HG03442 (cell line): ENCODE measurements around the gene ZNF300.
"Not testable (repeated sequence)": the region's sequence is repeated elsewhere in the genome, so short reads cannot be mapped to it uniquely, and the experiment has no call there.

Experiments
- ATAC-seq: cut with Tn5 transposase; IDR thresholded peaks from one replicate; pipeline ENCODE4 v1.9.1; 2021; ENCODE audit warnings: mild to moderate bottlenecking, moderate library complexity; ENCODE audit not compliant: unreplicated experiment

Gene ZNF300

DNA sequence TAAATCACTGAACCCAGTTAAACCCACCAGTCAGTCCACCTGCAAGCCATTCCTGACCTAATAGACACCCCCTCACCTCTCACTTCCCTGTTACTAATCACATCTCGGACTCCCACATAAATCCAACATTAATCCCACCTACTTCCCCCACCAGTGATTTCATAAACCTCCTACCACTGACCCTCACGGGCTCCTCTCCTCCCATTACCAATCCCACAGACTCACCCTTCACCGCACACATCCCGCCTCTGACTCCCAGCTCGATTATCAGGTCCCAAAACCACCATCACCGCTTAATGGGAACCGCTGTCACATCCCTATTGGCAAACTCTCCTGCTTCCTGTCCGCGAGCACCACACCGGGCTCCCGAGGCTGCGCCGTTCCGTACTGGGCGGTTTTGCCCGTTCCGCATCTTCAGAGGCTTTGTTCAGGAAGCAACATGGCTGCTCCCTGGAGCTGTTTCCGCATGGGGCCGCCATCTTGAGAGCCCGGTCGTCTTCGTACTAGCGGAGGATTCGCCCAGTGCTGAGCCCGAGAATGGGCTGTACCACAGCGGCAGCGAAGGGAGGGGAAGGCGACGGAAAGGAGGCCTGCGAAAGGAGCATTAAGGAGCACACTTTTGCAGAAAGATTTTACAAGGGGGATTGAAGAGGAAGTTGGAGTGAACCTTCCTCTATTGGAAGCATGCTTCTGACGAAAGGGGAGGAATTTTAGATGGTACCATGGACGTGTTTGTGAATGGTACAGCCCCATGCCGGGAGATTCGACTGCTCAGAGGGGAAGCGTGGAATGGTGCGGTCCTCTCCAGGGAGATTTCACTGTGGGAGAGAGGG, at the start of gene ZNF300:
Gene ZNF300, minus strand, starts transcription at position 502 of the 833 bp plus-strand sequence. CDS start 1,825 bp downstream, outside the sequence.
- ATAC-seq: no peak

DNA sequence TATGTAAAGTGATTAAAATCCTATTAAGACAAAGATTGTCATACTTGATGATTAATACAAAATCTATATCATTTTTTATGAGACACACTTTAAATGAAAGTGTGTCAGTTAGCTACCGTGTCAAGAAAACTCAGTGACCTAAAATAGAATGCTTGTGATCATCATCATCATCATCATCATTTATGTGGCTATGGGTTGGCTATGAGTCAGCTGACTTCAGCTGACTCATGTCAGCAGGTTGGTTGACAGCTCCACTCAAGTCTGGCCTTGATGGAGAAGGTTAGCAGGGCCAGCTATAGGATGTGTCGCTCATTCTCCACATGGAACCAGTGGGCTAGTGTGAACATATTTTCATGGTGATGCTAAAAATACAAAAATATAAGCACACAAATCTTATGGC, 43.8 kb upstream of the ZNF300 start:
- ATAC-seq: no peak

DNA sequence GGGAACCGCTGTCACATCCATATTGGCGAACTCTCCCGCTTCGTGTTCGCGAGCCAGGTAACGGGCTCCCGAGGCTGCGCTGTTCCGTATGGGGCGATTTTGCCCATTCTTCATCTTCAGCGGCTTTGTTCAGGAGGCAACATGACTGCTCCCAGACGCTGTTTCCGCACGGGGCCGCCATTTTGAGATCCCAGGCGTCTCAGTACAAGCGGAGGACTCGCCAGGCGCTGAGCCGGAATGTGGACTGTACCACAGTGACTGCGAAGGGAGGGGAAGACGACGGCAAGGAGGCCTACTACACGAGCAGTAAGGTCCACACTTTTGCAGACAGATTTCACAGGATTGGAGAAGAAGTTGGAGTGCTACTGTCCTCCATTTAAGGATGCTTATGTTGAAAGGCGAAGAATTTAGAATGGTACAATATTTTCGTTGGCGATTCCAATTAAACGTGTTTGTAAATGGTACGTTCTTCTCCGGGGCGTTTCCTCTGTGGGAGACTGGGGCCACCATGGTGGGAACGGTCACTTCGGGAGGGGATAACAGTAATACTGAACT, 41.6 kb upstream of the ZNF300 start:
- ATAC-seq: no peak

DNA sequence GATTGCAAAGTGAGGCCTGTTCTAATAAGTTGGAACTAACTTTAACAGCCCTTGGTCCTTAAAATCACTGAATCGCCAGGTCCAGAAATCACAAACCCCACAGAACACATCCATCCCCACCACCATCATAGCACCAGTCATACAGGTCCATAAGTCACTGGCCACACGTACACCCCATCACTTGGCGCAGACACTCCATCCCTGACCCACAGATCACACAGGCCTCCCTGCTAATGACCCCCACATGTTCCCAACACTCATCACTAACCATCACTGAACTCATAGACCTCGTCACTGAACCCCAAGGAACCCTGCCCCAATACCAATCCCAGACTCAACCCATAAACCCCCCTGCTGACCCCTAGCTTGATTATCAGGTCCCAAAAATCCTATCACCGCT, 41.2 kb upstream of the ZNF300 start:
- no peak for ATAC-seq

DNA sequence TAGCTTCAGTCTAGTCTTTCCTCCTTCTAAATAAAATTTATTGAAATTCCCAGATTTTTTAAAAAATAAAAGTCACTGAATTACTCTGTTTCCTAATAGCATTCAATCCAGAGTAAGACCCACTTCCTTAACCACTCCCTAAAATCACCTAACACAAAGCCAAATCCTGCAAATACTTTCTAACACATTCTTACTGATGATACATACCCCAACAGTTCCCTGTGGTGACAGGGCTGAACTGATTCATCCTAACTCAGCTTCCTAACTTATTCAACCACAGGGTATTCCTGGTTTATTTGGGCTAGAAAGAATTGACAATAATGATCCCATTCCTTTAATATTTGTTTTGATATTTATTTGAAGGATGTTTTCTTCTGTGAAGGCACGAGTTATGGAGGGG, 40.7 kb upstream of the ZNF300 start:
- no peak for ATAC-seq

DNA sequence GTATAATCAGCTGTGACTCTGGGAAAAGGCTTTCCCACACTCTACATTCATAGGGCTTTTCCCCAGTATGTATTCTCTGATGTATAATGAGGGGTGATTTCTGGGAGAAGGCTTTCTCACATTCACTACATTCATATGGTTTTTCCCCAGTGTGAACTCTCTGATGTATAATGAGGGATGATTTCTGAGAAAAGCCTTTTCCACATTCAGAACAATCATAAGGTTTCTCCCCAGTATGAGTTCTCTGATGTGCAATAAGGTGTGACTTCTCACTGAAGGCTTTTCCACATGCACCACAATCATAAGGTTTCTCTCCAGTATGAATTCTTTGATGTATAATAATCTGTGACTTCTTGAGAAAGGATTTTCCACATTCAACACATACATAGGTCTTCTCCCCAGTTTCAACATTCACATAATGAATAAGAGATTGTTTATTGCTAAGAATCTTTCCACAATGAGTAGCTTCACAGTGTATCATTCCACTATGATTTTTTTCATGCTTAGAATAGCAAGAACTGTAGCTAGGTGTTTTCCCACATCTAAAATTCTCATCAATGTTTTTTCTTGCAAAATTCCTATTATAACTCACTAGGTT, 26.7 kb upstream of the ZNF300 start:
- ATAC-seq: no peak

DNA sequence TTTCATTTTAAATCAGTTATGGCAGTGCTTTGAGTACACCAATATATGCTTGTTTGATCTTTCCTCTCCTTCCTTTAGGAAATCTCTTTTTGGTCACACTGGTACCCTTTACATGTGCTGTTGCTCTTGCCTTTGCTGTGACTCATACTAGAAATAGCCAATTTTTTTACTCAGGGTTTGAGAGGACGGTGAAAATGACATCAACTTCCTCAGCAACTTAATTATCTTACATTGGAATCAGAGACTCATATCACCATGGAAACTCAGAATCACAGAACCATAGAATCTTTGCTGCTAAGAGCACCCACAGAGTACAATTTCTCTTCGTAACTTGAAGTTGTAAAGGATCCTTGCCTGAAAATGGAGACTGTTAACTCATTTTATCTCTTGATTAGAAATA, 13.8 kb upstream of the ZNF300 start:
- no peak for ATAC-seq

DNA sequence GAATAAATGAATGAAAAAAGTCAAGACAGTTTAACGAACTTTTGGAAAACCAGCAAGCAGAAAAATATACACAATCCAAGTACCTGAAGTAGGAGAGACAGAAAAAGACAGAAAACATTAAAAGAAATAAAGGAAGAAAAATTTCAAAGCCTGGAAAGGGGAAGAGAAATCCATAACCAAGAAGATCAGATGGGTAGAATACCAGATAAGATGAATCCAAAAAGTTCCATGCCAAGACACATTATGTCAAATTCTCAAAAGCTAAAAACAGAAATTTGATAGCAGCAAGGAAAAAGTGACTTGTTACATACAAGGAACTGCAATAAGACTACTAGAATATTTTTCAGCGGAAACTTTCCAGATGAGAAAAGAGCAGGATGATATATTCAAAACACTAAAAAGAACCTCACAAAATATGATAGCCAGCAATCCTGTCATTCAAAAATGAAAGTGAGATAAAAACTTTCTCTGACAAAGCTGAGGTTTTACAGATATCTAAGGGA, 7.6 kb upstream of the ZNF300 start:
- no peak for ATAC-seq

DNA sequence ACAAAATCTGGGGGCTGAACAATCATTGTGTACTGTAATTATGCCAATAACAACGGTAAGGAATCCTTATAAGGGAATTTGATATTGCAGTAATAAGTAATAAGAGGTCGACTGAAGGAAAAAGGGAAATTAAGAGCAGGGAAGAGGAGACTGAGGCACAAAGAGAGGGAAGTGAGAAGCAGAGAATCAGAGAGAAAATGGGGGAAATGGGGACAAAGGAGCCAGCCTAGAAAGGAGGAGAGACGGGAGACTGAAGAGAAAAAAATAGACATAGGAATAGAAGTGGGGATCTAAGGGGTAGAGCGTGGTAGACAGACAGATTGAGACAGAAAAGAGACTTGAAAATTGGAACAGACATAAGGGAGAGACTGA, 518 bp upstream of the ZNF300 start:
- no peak for ATAC-seq

DNA sequence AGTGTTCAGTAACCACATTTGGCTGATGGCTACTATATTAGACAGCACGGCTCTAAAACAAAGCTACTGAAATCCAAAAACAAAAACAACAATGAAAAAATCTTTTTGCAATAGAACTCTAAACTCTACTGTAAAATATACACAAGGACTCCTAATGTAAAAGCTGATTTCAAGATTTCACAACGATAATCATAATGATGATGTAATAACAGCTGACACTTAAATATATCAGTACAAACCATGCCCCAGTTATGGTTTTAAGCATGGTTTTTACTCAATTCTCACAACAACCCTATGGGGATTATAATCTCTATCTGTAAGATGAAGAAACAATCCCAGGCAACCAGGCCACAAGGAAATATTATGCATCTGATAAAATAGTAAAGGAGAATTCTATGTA, 3.3 kb downstream of the ZNF300 start:
- ATAC-seq: no peak

DNA sequence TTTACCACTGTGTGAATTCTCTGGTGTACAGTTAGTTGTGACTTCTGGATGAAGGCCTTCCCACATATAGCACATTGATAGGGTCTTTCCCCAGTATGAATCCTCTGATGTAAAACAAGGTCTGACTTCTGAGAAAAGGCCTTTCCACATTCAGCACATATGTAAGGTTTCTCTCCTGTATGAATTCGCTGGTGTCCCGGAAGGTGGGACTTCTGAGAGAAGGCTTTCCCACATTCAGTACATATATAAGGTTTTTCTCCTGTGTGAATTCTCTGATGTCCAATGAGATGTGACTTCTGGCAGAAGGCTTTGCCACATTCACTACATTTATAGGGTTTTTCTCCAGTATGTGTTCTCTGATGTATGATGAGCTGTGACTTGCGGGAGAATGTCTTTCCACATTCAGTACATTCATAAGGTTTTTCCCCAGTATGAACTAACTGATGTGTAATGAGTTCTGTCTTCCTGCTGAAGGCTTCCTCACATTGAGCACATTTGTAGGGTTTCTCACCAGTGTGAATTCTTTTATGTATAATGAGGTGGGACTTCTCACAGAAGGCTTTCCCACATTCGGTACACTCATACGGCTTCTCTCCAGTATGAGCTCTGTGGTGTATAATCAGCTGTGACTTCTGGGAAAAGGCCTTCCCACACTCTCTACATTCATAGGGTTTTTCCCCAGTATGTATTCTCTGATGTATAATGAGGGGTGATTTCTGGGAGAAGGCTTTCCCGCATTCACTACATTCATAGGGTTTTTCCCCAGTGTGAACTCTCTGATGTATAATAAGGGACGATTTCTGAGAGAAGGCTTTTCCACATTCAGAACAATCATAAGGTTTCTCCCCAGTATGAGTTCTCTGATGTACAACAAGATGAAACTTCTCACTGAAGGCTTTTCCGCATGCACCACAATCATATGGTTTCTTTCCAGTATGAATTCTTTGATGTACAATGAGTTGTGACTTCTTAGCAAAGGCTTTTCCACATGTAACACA, 9.1 kb downstream of the ZNF300 start:
- ATAC-seq: no peak

DNA sequence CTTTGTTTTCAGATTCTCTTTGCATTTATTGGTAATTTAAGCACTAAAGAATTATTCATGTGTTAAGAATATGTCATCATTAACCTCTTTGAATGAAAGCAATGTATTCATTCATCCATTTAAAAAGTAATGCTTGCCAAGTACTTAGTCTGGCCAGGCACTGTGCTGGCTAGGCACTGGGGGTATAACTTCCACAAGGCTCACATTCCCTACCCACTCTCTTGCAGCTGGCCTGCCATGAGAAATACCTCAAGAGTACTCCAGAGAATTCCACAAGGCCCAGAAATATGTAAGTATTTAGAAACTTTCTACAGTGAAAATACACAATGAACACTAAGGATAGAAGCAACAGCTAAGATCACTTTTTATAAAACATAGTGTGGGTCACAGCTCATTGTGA, 25.4 kb downstream of the ZNF300 start:
- no peak for ATAC-seq

DNA sequence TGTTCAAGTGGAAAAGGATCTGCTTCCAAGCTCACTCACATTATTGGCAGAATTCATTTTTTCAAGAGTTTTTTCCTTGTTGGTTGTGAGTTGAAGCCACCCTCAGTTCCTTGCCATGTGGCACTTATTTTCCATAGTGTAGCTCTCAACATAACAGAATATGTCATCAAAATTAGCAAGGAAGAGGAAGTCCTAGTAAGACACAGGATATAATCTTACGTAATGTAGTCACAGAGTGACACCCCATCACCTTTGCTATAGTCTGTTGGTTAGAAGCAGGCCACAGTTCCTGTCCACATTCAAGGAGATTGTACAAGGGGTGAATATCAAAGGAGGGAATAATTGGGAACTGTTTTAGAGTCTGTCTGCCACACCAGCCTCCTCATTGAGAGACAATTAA, 42.7 kb downstream of the ZNF300 start:
- no peak for ATAC-seq

DNA sequence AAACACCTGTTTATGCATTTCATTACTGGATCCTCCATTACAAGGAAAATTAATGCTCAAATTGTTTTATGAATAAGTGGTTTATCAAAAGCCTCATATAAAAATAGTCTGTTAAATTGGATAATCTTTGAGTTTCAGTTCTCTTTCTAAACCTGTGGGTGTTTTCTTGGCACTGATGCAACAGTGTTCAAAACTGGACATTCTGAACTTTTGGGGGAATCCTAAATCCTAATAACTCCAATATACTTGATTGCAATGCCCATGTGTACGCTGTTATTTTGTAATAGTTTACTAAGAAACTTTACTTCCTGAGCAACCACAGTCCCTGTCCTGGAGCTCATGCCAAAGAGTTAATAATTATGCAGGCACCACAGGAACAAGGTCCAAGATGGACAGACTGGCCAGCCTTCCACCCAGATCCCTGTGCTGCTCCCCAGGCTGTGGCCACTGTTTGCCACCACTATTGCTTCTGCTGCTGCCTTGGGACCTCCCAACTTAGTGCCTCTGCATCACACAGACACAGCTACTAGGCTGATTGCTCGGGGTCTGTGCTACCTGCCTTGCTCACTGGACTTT, 44.4 kb downstream of the ZNF300 start:
- ATAC-seq: no peak

DNA sequence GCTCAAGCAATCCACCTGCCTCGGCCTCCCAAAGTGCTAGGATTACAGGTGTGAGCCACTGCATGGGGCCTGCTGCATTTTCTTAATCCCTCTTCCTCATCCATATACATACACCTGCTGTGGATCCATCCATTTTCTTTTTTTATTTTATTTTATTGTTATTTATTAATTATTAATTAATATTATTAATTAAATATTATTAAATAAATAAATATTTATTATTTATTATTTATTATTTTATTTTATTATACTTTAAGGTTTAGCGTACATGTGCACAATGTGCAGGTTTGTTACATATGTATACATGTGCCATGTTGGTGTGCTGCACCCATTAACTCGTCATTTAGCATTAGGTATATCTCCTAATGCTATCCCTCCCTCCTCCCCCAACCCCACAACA, 48.1 kb downstream of the ZNF300 start:
- ATAC-seq: not testable (repeated sequence)

DNA sequence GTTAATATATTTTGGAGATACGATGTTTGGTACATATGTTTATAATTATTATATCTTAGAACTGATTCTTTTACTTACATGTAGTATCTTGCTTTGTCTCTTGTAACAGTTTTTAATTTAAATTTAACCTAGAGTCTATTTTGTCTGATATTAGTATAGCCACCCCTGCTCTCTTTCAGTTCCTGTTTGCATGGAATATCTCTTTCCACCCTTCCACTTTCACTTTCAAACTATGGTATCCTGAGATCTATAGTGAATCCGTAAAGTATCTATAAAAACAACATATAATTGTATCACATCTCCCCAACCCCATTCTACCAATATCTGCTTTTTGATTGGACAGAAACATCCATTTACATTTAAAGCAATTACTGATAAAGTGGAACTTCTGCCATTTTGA, 51.2 kb downstream of the ZNF300 start:
- ATAC-seq: no peak

DNA sequence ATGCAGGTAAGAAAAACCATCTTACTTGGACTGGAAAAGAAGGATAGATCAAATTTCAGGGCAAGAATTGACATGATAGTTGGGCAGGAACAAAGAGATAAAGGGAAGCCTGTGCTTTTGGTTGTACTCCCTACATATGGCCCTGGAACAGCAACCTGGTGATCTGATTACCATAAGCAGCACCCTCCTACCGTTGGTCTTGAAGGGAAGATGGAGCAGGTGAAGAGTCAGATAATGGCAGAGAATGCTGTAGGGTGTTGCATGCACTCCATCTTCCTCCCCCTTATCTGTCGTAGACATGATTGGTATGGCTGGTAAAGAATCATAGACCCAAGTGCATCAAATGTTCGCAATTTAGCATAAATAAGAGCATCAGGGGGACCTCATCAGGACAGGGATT, 53.7 kb downstream of the ZNF300 start:
- no peak for ATAC-seq

DNA sequence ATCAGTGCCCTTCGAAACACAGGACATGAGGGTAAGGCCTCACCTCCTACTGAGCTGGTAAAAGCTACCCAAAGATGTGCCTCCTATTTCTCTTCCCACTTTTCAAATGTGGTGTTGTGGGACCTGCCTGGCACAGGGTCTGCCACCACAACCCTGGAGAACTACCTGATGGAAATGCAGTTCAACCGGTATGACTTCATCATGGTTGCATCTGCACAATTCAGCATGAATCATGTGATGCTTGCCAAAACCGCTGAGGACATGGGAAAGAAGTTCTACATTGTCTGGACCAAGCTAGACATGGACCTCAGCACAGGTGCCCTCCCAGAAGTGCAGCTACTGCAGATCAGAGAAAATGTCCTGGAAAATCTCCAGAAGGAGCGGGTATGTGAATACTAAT, 56.5 kb downstream of the ZNF300 start:
- ATAC-seq: no peak

DNA sequence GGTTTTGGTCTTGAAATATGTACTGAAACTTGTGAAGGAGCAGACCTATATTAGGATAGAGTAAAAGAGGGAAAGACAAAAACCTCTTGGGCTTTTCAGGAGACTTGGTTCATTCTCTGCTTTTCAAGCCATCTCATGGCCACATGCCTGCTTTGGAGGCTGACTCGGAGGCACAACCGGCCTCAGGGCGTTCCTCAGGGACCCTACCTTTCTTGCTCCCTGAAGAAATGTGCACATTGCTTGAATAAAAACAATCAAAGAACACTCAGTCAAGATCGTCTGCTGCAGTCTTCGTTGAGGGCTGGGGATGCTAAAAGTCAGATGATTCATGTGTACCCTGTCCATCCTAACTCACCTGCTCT, 57.5 kb downstream of the ZNF300 start:
- no peak for ATAC-seq

DNA sequence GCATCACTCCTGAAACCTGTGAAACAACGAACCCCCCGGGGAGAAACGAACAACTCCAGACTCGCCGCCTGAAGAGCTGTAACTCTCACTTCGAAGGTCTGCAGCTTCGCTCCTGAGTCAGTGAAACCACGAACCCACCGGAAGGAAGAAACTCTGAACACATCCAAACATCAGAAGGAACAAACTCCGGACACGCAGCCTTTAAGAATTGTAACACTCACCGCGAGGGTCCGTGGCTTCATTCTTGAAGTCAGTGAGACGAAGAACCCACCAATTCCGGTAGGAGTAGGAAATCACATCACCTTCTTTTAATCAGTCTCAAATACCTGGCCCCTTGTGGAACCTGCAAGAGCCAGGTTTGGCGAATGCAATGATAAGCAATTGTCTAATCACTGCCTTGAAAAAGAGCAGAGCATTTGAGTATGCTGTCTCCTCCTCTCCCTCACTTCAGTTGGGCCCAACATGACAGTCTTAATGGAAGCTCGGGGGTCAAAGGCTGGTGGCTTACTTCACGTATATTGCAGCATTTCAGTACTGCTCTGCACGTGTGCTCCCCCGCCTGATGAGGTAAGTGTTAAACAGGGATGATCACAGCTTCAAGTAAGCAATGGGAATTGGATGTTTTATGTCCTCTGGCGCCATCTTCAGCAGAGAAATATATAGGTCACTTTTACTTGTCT, 58.0 kb downstream of the ZNF300 start:
- ATAC-seq: peak; percentile 95
